Mesenchymal stem cell (in vitro differentiated cells and primary cell): ENCODE results near the gene ARID1A.

Experiments used
- DNase-seq: peaks from one replicate; pipeline ENCODE4 v3.0.0-alpha.2; 2013
- H2AFZ ChIP-seq: one replicate; pipeline ENCODE4 v1.6.1; 2013; ENCODE audit warnings: low read depth, mild to moderate bottlenecking, control low read depth, inconsistent platforms, low read length, moderate library complexity
- H2AK5ac ChIP-seq: 2 replicates; pipeline ENCODE4 v1.6.1; 2013; ENCODE audit warnings: low read length, moderate library complexity, mild to moderate bottlenecking, inconsistent platforms; ENCODE audit not compliant: severe bottlenecking
- H2BK120ac ChIP-seq: one replicate; pipeline ENCODE4 v1.6.1; 2013; ENCODE audit warnings: low read depth, mild to moderate bottlenecking, inconsistent platforms, low read length, moderate library complexity
- H2BK12ac ChIP-seq, 2 experiments: one replicate each; pipeline ENCODE4 v1.6.1; 2013; ENCODE audit warnings: inconsistent platforms in 2 of 2, low read length in 2 of 2, mild to moderate bottlenecking in 2 of 2, moderate library complexity in 2 of 2, control low read depth in 1 of 2
- H2BK15ac ChIP-seq: one replicate; pipeline ENCODE4 v1.6.1; 2013; ENCODE audit warnings: mild to moderate bottlenecking, low read depth, inconsistent platforms; ENCODE audit not compliant: poor library complexity, severe bottlenecking
- H2BK5ac ChIP-seq: 2 replicates; pipeline ENCODE4 v1.6.1; 2013; ENCODE audit warnings: low read depth, mild to moderate bottlenecking, low read length, control low read depth, inconsistent platforms; ENCODE audit not compliant: poor library complexity, severe bottlenecking
- H3K14ac ChIP-seq, 2 experiments: one replicate each; pipeline ENCODE4 v1.6.1; 2013; ENCODE audit warnings: inconsistent platforms in 2 of 2, low read length in 2 of 2, control low read depth in 1 of 2, mild to moderate bottlenecking in 1 of 2, moderate library complexity in 1 of 2
- H3K18ac ChIP-seq, 2 experiments: one replicate each; pipeline ENCODE4 v1.6.1; 2013; ENCODE audit warnings: inconsistent platforms in 2 of 2, low read length in 2 of 2, control low read depth in 1 of 2, low read depth in 1 of 2, mild to moderate bottlenecking in 1 of 2
- H3K23ac ChIP-seq, 2 experiments: one replicate each; pipeline ENCODE4 v1.6.1; 2013; ENCODE audit warnings: inconsistent platforms in 2 of 2, low read length in 2 of 2, mild to moderate bottlenecking in 2 of 2, moderate library complexity in 2 of 2, control low read depth in 1 of 2
- H3K27ac ChIP-seq: 2 replicates; pipeline ENCODE4 v1.5.1; 2013; ENCODE audit warnings: mild to moderate bottlenecking, moderate library complexity, low read length, control low read depth, inconsistent platforms; ENCODE audit not compliant: poor library complexity, severe bottlenecking
- H3K27me3 ChIP-seq, 2 experiments: 2 replicates each; pipeline versions ENCODE4 v1.6.1 to v1.7.0; 2013; ENCODE audit warnings: low read length in 2 of 2, mild to moderate bottlenecking in 2 of 2, moderate library complexity in 2 of 2, control low read depth in 1 of 2, inconsistent platforms in 1 of 2; ENCODE audit not compliant: control insufficient read depth in 1 of 2, insufficient read depth in 1 of 2
- H3K36me3 ChIP-seq, 2 experiments: 2 replicates each; pipeline versions ENCODE4 v1.6.1 to v1.7.0; 2013; ENCODE audit warnings: low read length in 2 of 2, control low read depth in 1 of 2, inconsistent platforms in 1 of 2, low read depth in 1 of 2, mild to moderate bottlenecking in 1 of 2; ENCODE audit not compliant: insufficient read depth in 2 of 2, control insufficient read depth in 1 of 2
- H3K4ac ChIP-seq, 2 experiments: one replicate each; pipeline ENCODE4 v1.6.1; 2013; ENCODE audit warnings: inconsistent platforms in 2 of 2, low read length in 2 of 2, mild to moderate bottlenecking in 2 of 2, moderate library complexity in 2 of 2, control low read depth in 1 of 2, low read depth in 1 of 2
- H3K4me1 ChIP-seq: 2 replicates; pipeline ENCODE4 v1.6.1; 2013; ENCODE audit warnings: low read depth, low read length, control low read depth; ENCODE audit not compliant: control insufficient read depth, insufficient read depth
- H3K4me2 ChIP-seq: 2 replicates; pipeline ENCODE4 v1.6.1; 2013; ENCODE audit warnings: low read length, mild to moderate bottlenecking, inconsistent platforms; ENCODE audit not compliant: poor library complexity, severe bottlenecking
- H3K4me3 ChIP-seq, 2 experiments: 2 replicates each; pipeline versions ENCODE4 v1.5.1 to v1.7.0; 2013; ENCODE audit warnings: low read length in 2 of 2, mild to moderate bottlenecking in 2 of 2, control low read depth in 1 of 2, low read depth in 1 of 2; ENCODE audit not compliant: insufficient read depth in 1 of 2
- H3K79me1 ChIP-seq: replicated peaks from 2 replicates; pipeline ENCODE4 v1.6.1; 2013; ENCODE audit warnings: mild to moderate bottlenecking, control low read depth, low read length, inconsistent platforms; ENCODE audit not compliant: poor library complexity, severe bottlenecking
- H3K9ac ChIP-seq: 2 replicates; pipeline ENCODE4 v1.7.0; 2013; ENCODE audit warnings: mild to moderate bottlenecking, low read length, moderate library complexity
- H3K9me3 ChIP-seq: 2 replicates; pipeline ENCODE4 v1.7.0; 2013; ENCODE audit warnings: mild to moderate bottlenecking, low read length; ENCODE audit not compliant: control insufficient read depth
- H4K8ac ChIP-seq: one replicate; pipeline ENCODE4 v1.6.1; 2013; ENCODE audit warnings: inconsistent platforms, mild to moderate bottlenecking, low read length, moderate library complexity
- H4K91ac ChIP-seq: one replicate; pipeline ENCODE4 v1.6.1; 2013; ENCODE audit warnings: mild to moderate bottlenecking, low read length, inconsistent platforms
- WGBS: methylation state at CpG from one replicate; pipeline ENCODE4 v1.1.7; 2013; ENCODE audit warnings: mixed read lengths; 5-methylcytosine and 5-hydroxymethylcytosine counted together

The ARID1A gene

DNA sequence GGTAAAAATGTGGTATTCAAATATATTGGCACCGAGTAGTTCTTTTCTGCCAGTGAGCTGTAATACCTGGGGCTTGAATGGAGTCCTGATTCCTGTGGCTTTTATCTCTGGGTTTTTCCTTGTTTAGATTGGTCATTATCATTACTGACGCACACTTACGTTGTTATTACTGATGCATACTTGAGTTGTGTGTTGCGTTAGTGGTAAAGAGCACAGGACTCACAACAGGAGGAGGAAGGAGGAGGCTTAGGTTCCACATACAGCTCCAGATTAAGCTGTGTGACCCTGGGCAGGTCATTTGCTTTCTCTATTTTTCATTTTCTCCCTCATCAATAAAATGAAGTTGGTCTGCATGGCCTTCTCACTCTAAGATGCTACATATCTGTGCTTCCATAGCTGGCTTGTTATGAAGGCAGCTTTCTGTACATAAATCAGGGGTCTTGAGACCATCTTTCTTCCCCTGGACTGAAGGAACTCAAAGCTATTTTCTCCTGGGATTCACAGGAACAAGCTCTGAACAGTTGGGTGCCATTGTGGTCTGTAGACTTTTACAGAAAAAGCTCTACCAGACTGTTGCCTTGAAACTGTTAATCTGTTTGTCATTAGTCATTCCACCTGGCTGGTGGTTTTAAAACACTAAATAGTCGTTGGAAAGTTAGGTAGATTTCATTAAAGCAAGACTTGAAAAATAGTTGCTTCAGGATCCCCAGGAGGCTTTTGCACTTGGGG, 5.6 kb downstream of the ARID1A start:
- DNase-seq = peak; percentile 62
- Histone ChIP-seq H3K23ac (no peak overlapping the region), H3K4me3 (no peak overlapping the region), H4K8ac (no peak overlapping the region), H3K18ac (no peak overlapping the region), H3K4ac (no peak overlapping the region), H2BK120ac (no peak overlapping the region), H3K9me3 (no peaks in the 10 kb centered on the region), H3K36me3 (no peaks in the 10 kb centered on the region), H3K27ac (no peak overlapping the region), H2AFZ (no peak overlapping the region), H3K79me1 (no peaks in the 10 kb centered on the region), H3K4me1 (peaks cover 11% of the 10 kb centered on the region), H3K9ac (no peak overlapping the region), H4K91ac (no peak overlapping the region), H3K27me3 (no peaks in the 10 kb centered on the region), H2AK5ac (no peak overlapping the region), H2BK15ac (no peak overlapping the region), H3K4me2 (no peak overlapping the region), H3K14ac (no peak overlapping the region), H2BK5ac (no peak overlapping the region), H2BK12ac (no peak overlapping the region)
- 63% methylated on average over 5 of the region's 5 CpGs for WGBS

DNA sequence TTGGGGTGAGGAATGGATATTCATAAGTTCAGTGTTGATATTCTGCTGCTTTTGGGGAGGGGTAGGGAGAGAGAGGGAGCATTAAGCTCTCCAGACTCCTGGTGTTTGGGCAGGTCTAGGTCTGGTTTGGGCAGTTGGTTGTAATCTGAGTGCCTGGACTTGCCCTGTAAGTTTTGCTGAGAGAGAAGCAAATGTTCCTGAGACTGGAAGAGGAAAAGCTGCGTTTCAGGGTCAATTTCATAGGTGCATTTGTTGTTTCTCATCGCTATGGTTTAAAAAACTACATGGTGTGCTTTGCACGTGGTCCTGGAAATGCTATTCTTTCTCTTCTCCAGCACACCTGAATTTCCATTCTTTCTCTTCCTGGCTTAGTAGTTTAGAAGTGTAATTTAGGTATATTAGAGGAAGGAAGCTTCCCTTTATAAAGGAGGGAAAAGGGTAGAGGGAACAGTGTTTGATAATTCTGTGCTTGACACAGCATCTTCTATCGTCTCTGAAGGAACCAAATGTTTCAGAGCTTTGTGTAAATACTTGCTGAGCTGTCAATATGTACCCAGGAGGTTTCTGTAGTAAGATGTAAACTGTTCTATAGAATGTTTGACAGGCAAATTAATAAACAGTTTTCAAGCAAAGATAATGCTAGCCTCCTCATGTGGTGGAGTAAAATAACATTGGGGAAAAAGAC, 6.3 kb downstream of the ARID1A start:
- no peak overlapping the region for H3K27ac ChIP-seq
- no peak overlapping the region for H3K4ac ChIP-seq
- no peak overlapping the region for H2AFZ ChIP-seq
- no peak overlapping the region for H2BK15ac ChIP-seq
- H3K79me1 ChIP-seq = no peaks in the 10 kb centered on the region
- no peaks in the 10 kb centered on the region for H3K9me3 ChIP-seq
- H3K27me3 ChIP-seq = no peaks in the 10 kb centered on the region
- no peak overlapping the region for H4K8ac ChIP-seq
- H2BK120ac ChIP-seq = no peak overlapping the region
- H3K18ac ChIP-seq = no peak overlapping the region
- no peak for DNase-seq
- H4K91ac ChIP-seq = no peak overlapping the region
- 46% methylated on average over 1 of the region's 4 CpGs for WGBS
- no peak overlapping the region for H3K4me3 ChIP-seq
- no peak overlapping the region for H3K9ac ChIP-seq
- peaks cover 13% of the 10 kb centered on the region for H3K4me1 ChIP-seq
- no peak overlapping the region for H3K23ac ChIP-seq
- no peak overlapping the region for H3K4me2 ChIP-seq
- H2BK12ac ChIP-seq = no peak overlapping the region
- no peak overlapping the region for H2BK5ac ChIP-seq
- no peaks in the 10 kb centered on the region for H3K36me3 ChIP-seq
- no peak overlapping the region for H2AK5ac ChIP-seq
- no peak overlapping the region for H3K14ac ChIP-seq

DNA sequence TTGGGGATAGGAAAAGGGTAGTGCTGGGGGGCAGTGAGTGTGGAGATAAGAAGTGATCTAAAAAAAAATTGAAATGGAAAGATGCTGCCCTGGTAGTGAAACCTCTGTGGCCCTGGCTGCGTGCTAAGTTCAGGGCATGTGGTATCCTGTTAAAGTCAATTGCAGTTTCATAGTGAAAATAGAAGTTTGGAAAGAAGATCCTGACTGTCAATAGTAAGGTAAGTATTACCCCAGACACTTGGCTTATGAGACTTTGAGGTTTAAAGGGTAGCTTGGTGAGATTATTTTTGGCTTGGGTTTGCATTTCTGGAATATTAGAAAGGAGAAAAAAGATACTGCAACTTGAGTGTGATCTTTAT, 6.8 kb downstream of the ARID1A start:
- H4K8ac ChIP-seq = no peak overlapping the region
- H3K4me1 ChIP-seq = peaks cover 13% of the 10 kb centered on the region
- H3K79me1 ChIP-seq = no peaks in the 10 kb centered on the region
- no peak overlapping the region for H3K4ac ChIP-seq
- H3K18ac ChIP-seq = no peak overlapping the region
- 94% methylated on average over 1 of the region's 1 CpG for WGBS
- H2BK120ac ChIP-seq = no peak overlapping the region
- no peak overlapping the region for H3K4me2 ChIP-seq
- no peak for DNase-seq
- no peak overlapping the region for H3K23ac ChIP-seq
- no peak overlapping the region for H2BK12ac ChIP-seq
- no peaks in the 10 kb centered on the region for H3K27me3 ChIP-seq
- H3K14ac ChIP-seq = no peak overlapping the region
- H2AFZ ChIP-seq = no peak overlapping the region
- H3K9ac ChIP-seq = no peak overlapping the region
- no peak overlapping the region for H2BK15ac ChIP-seq
- no peak overlapping the region for H4K91ac ChIP-seq
- no peak overlapping the region for H3K27ac ChIP-seq
- no peak overlapping the region for H3K4me3 ChIP-seq
- H2AK5ac ChIP-seq = no peak overlapping the region
- no peaks in the 10 kb centered on the region for H3K9me3 ChIP-seq
- H2BK5ac ChIP-seq = no peak overlapping the region
- no peaks in the 10 kb centered on the region for H3K36me3 ChIP-seq

DNA sequence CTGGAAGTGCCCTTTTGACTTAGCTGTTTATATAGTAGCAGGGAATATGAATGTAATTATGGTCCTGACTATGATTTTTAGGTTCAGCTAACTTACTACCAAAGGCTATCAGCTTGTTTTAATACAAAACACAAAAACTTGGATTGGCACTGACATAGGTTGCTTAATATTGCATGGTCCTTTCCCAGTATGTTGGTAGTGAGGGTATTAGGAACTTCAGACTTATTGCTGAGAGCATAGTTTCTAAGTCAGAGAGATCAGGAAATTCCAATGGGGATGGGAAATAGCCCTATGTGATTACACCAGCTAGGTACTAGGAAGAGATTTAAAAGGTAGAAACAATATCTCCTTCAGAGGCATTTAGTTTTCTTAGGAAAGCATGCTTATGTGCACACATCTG, 7.7 kb downstream of the ARID1A start:
- DNase-seq = no peak
- no peak overlapping the region for H3K27ac ChIP-seq
- H3K4me1 ChIP-seq = peaks cover 13% of the 10 kb centered on the region
- no peak overlapping the region for H2AFZ ChIP-seq
- no peak overlapping the region for H2BK12ac ChIP-seq
- no peaks in the 10 kb centered on the region for H3K27me3 ChIP-seq
- H3K36me3 ChIP-seq = no peaks in the 10 kb centered on the region
- H4K91ac ChIP-seq = no peak overlapping the region
- H3K9me3 ChIP-seq = no peaks in the 10 kb centered on the region
- H3K4ac ChIP-seq = no peak overlapping the region
- H2BK120ac ChIP-seq = no peak overlapping the region
- H2AK5ac ChIP-seq = no peak overlapping the region
- H3K9ac ChIP-seq = no peak overlapping the region
- H2BK15ac ChIP-seq = no peak overlapping the region
- no peak overlapping the region for H3K18ac ChIP-seq
- no peak overlapping the region for H3K14ac ChIP-seq
- H3K4me2 ChIP-seq = no peak overlapping the region
- H2BK5ac ChIP-seq = no peak overlapping the region
- no peak overlapping the region for H3K4me3 ChIP-seq
- no peak overlapping the region for H3K23ac ChIP-seq
- no peaks in the 10 kb centered on the region for H3K79me1 ChIP-seq
- H4K8ac ChIP-seq = no peak overlapping the region
